HEK293 (cell line): ENCODE results near the gene LIME1.
A peak's percentile ranks its signal among the peaks of the same experiment; 100 is the strongest.

Source experiments
- CTCF ChIA-PET: fragments of 350-600 bp; formaldehyde crosslinking; extraction: SDS; loops from one replicate; lab custom pipeline; 2021; ENCODE audit warnings: antibody characterized with exemption; lab: Yijun Ruan, JAX
- POLR2A ChIA-PET: fragments of 300-600 bp; formaldehyde crosslinking; extraction: SDS; loops from one replicate; lab custom pipeline; 2020; ENCODE audit warnings: antibody characterized with exemption, inconsistent platforms; lab: Yijun Ruan, JAX
- H3K27ac ChIP-seq: fragments of 200-500 bp; sonication (Bioruptor generic); 2 replicates; pipeline ENCODE4 v1.5.1; 2014; ENCODE audit warnings: low read depth, low read length, control low read depth, inconsistent platforms; ENCODE audit errors: extremely low read depth
- H3K36me3 ChIP-seq, 2 experiments: fragments of 200-500 bp in 1 of 2; sonication (Bioruptor generic) in 1 of 2; 1 replicate in 1 of 2; 2 replicates in 1 of 2; pipeline ENCODE4 v1.5.1; 2014 to 2017; ENCODE audit warnings: inconsistent platforms in 2 of 2, low read length in 2 of 2; ENCODE audit not compliant: control insufficient read depth in 2 of 2, insufficient read depth in 1 of 2
- H3K4me1 ChIP-seq: fragments of 200-500 bp; sonication (Bioruptor generic); 2 replicates; pipeline ENCODE4 v1.5.1; 2014; ENCODE audit warnings: mild to moderate bottlenecking, low read length, inconsistent platforms; ENCODE audit not compliant: control insufficient read depth, insufficient read depth
- H3K4me3 ChIP-seq: 2 replicates; pipeline ENCODE4 v1.5.1; 2011; ENCODE audit warnings: low read depth, mild to moderate bottlenecking, control low read depth, low read length, moderate library complexity
- H3K9me3 ChIP-seq: fragments of 200-500 bp; sonication (Bioruptor generic); 2 replicates; pipeline ENCODE4 v1.5.1; 2014; ENCODE audit warnings: low read depth, low read length, inconsistent platforms; ENCODE audit not compliant: control insufficient read depth, insufficient read depth
- GLIS1 ChIP-seq: fragments of 450-650 bp; formaldehyde crosslinking; IDR thresholded peaks from 2 replicates; pipeline ENCODE4 v1.5.1; 2016; ENCODE audit warnings: missing biosample characterization, missing genetic modification characterization
- GLIS2 ChIP-seq: fragments of 450-650 bp; formaldehyde crosslinking; IDR thresholded peaks from 2 replicates; pipeline ENCODE4 v1.5.1; 2016; ENCODE audit warnings: missing biosample characterization, missing genetic modification characterization
- HIC1 ChIP-seq: fragments of 450-650 bp; formaldehyde crosslinking; IDR thresholded peaks from 2 replicates; pipeline ENCODE4 v1.5.1; 2016; ENCODE audit warnings: missing biosample characterization, missing genetic modification characterization
- HOXC10 ChIP-seq: sonication (generic); formaldehyde crosslinking; IDR thresholded peaks from 2 replicates; pipeline ENCODE4 v1.8.1; 2023; ENCODE audit warnings: mild to moderate bottlenecking, missing genetic modification reagents
- KLF10 ChIP-seq: fragments of 450-650 bp; IDR thresholded peaks from 2 replicates; pipeline ENCODE4 v1.5.1; 2018; ENCODE audit warnings: missing biosample characterization, mild to moderate bottlenecking, missing genetic modification characterization
- KLF9 ChIP-seq: fragments of 450-650 bp; formaldehyde crosslinking; IDR thresholded peaks from 2 replicates; pipeline ENCODE4 v1.5.1; 2016; ENCODE audit warnings: missing biosample characterization, missing genetic modification characterization, low read depth
- SCRT1 ChIP-seq: fragments of 450-650 bp; formaldehyde crosslinking; IDR thresholded peaks from 2 replicates; pipeline ENCODE4 v1.5.1; 2016; ENCODE audit warnings: missing biosample characterization, missing genetic modification characterization, borderline replicate concordance
- SETDB1 ChIP-seq: IDR thresholded peaks from one replicate; pipeline ENCODE4 v1.6.1; 2017; ENCODE audit warnings: mild to moderate bottlenecking, low read length, moderate library complexity, mixed read lengths; ENCODE audit not compliant: insufficient read length
- TRIM28 ChIP-seq: IDR thresholded peaks from 2 replicates; pipeline ENCODE4 v1.6.1; 2011; ENCODE audit warnings: low read length, control low read depth, borderline replicate concordance
- ZBTB26 ChIP-seq: fragments of 450-650 bp; formaldehyde crosslinking; optimal IDR thresholded peaks from 2 replicates; pipeline ENCODE3; 2016; ENCODE audit warnings: missing biosample characterization, mild to moderate bottlenecking, missing genetic modification characterization
- ZBTB48 ChIP-seq: fragments of 450-650 bp; formaldehyde crosslinking; IDR thresholded peaks from 2 replicates; pipeline ENCODE4 v1.5.1; 2016; ENCODE audit warnings: missing biosample characterization, missing genetic modification characterization
- ZBTB7A ChIP-seq: fragments of 450-650 bp; formaldehyde crosslinking; IDR thresholded peaks from 2 replicates; pipeline ENCODE4 v1.5.1; 2016; ENCODE audit warnings: low read depth, missing biosample characterization, missing genetic modification characterization
- ZNF114 ChIP-seq: fragments of 450-650 bp; formaldehyde crosslinking; IDR thresholded peaks from 2 replicates; pipeline ENCODE4 v1.5.0; 2017; ENCODE audit warnings: missing biosample characterization, missing genetic modification characterization
- ZNF133 ChIP-seq: fragments of 450-650 bp; formaldehyde crosslinking; IDR thresholded peaks from 2 replicates; pipeline ENCODE4 v1.5.1; 2016; ENCODE audit warnings: missing biosample characterization, missing genetic modification characterization
- ZNF16 ChIP-seq: fragments of 450-650 bp; formaldehyde crosslinking; IDR thresholded peaks from 2 replicates; pipeline ENCODE4 v1.5.1; 2016; ENCODE audit warnings: low read depth, missing biosample characterization, missing genetic modification characterization
- ZNF174 ChIP-seq: fragments of 450-650 bp; formaldehyde crosslinking; IDR thresholded peaks from 2 replicates; pipeline ENCODE4 v1.5.0; 2017; ENCODE audit warnings: missing biosample characterization, mild to moderate bottlenecking, missing genetic modification characterization
- ZNF184 ChIP-seq: fragments of 450-650 bp; IDR thresholded peaks from 2 replicates; pipeline ENCODE4 v1.5.1; 2018; ENCODE audit warnings: missing biosample characterization, mild to moderate bottlenecking, missing genetic modification characterization
- ZNF248 ChIP-seq: fragments of 450-650 bp; formaldehyde crosslinking; IDR thresholded peaks from 2 replicates; pipeline ENCODE4 v1.5.1; 2017; ENCODE audit warnings: missing biosample characterization, missing genetic modification characterization
- ZNF280C ChIP-seq: fragments of 450-650 bp; formaldehyde crosslinking; IDR thresholded peaks from 2 replicates; pipeline ENCODE4 v1.5.1; 2016; ENCODE audit warnings: missing biosample characterization, missing genetic modification characterization
- ZNF341 ChIP-seq: fragments of 450-650 bp; formaldehyde crosslinking; IDR thresholded peaks from 2 replicates; pipeline ENCODE4; 2016; ENCODE audit warnings: low read depth, missing biosample characterization, missing genetic modification characterization
- ZNF350 ChIP-seq: fragments of 450-650 bp; formaldehyde crosslinking; IDR thresholded peaks from 2 replicates; pipeline ENCODE4 v1.5.0; 2017; ENCODE audit warnings: missing biosample characterization, mild to moderate bottlenecking, missing genetic modification characterization
- ZNF580 ChIP-seq: fragments of 450-650 bp; formaldehyde crosslinking; IDR thresholded peaks from 2 replicates; pipeline ENCODE4 v1.5.1; 2016; ENCODE audit warnings: missing biosample characterization, missing genetic modification characterization
- ZNF624 ChIP-seq: fragments of 450-650 bp; formaldehyde crosslinking; IDR thresholded peaks from 2 replicates; pipeline ENCODE4 v1.5.1; 2017; ENCODE audit warnings: missing biosample characterization, missing genetic modification characterization
- ZNF843 ChIP-seq: fragments of 450-650 bp; formaldehyde crosslinking; IDR thresholded peaks from 2 replicates; pipeline ENCODE4 v1.5.1; 2016; ENCODE audit warnings: missing biosample characterization, missing genetic modification characterization

LIME1 gene

GRCh38 chr20:63687419-63688178 lies 48.9 kb upstream of the LIME1 start (continued):
- TF ChIP-seq ZBTB26 (tag by site-specific recombination) (no peak), TRIM28 (no peak), ZNF843 (no peak), ZNF350 (tag by site-specific recombination) (no peak), ZNF580 (tag by site-specific recombination) (no peak), ZBTB48 (tag by site-specific recombination) (no peak), ZNF133 (tag by site-specific recombination) (no peak)
- TF ChIP-seq, all 188 proteins: peak for 0

- TF ChIP-seq HIC1 (tag by site-specific recombination) (0 out of 2 replicates have a peak, but pooled peaks have one; percentile 20), ZNF174 (tag by site-specific recombination) (no peak)
- H3K9me3 ChIP-seq: no peaks in the 10 kb centered on the region
- ChIA-PET POLR2A (no interaction called here), CTCF (interaction anchor here (0.7 kb wide), 1 partner anchor 150 kb away, joined by 3 read pairs; no protein-coding TSS in a partner anchor)
- peaks cover 0 to 1% of the 10 kb centered on the region in 2 experiments; a peak in 1 of 3 replicates for H3K36me3 ChIP-seq
- no peaks in the 10 kb centered on the region for H3K4me1 ChIP-seq
- no peak overlapping the region for H3K4me3 ChIP-seq
- H3K27ac ChIP-seq: no peak overlapping the region
These were observed 48.0 kb upstream of the LIME1 start for GRCh38 chr20:63688228-63689045.

GRCh38 chr20:63689046-63690002 lies 47.1 kb upstream of the LIME1 start:
- ChIA-PET POLR2A (no interaction called here), CTCF (interaction anchor here (0.6 to 0.7 kb wide), 3 partner anchors 17 to 327 kb away, joined by 3 to 4 read pairs (median 3); no protein-coding TSS in a partner anchor)
- Histone ChIP-seq H3K4me1 (no peaks in the 10 kb centered on the region), H3K27ac (no peak overlapping the region), H3K9me3 (no peaks in the 10 kb centered on the region), H3K4me3 (no peak overlapping the region), H3K36me3 (peaks cover 0 to 5% of the 10 kb centered on the region in 2 experiments; a peak in 1 of 3 replicates)
- TF ChIP-seq GLIS1 (tag by site-specific recombination) (no peak), ZNF114 (tag by site-specific recombination) (no peak), GLIS2 (tag by site-specific recombination) (peak; percentile 47), ZNF624 (tag by site-specific recombination) (no peak), ZNF184 (no peak), ZNF16 (tag by site-specific recombination) (no peak), ZNF341 (tag by site-specific recombination) (no peak), ZBTB7A (tag by site-specific recombination) (no peak), ZNF280C (no peak), SETDB1 (no peak), KLF10 (tag by site-specific recombination) (0 out of 2 replicates have a peak, but pooled peaks have one; percentile 15), KLF9 (tag by site-specific recombination) (peak; percentile 57; the same call in 1 of the 2 replicates), HOXC10 (no peak), SCRT1 (tag by site-specific recombination) (no peak), ZNF248 (no peak)
